Epithelial cell of esophagus (primary cell): Measurements from ENCODE around the gene MRPL4.
"Not testable (repeated sequence)": the region's sequence is repeated elsewhere in the genome, so short reads cannot be mapped to it uniquely, and the experiment has no call there.

Experiments
- DNase-seq: peaks from one replicate; pipeline ENCODE4 v3.0.0; 2010; ENCODE audit warnings: low read depth
- H3K4me3 ChIP-seq: 2 replicates; pipeline ENCODE4 v1.5.1; 2011; ENCODE audit warnings: mild to moderate bottlenecking, low read length, control low read depth
- CTCF ChIP-seq: IDR thresholded peaks from 2 replicates; pipeline ENCODE4 v1.5.1; 2011; ENCODE audit warnings: low read depth, mild to moderate bottlenecking, low read length, control low read depth, inconsistent platforms; ENCODE audit not compliant: insufficient read depth; ENCODE audit errors: missing control alignments

The MRPL4 gene

GRCh38 chr19:10237702-10238101 is 14.3 kb upstream of the MRPL4 start:
- DNase-seq: peak; percentile 79
- TF ChIP-seq CTCF: no peak
- H3K4me3 ChIP-seq: no peak overlapping the region

GRCh38 chr19:10238172-10238783 is 13.7 kb upstream of the MRPL4 start:
- TF ChIP-seq CTCF: no peak
- peak; percentile 72 for DNase-seq
- no peak overlapping the region for H3K4me3 ChIP-seq

GRCh38 chr19:10241826-10242449 is 10.1 kb upstream of the MRPL4 start:
- not testable (repeated sequence) for H3K4me3 ChIP-seq, DNase-seq

GRCh38 chr19:10243606-10244005 is 8.4 kb upstream of the MRPL4 start:
- DNase-seq: no peak
- no peak overlapping the region for H3K4me3 ChIP-seq
- no peak for TF ChIP-seq CTCF

- DNase-seq: no peak
- TF ChIP-seq CTCF: no peak
- no peak overlapping the region for H3K4me3 ChIP-seq
Measured at GRCh38 chr19:10245189-10245939, 6.7 kb upstream of the MRPL4 start.

GRCh38 chr19:10246511-10246910 is 5.5 kb upstream of the MRPL4 start:
- TF ChIP-seq CTCF: no peak
- DNase-seq: no peak
- no peak overlapping the region for H3K4me3 ChIP-seq

- peak overlapping the region; percentile 96 for H3K4me3 ChIP-seq
- no peak for DNase-seq
- no peak for TF ChIP-seq CTCF
Measured at GRCh38 chr19:10252707-10253106, 693 bp downstream of the MRPL4 start.
